Neural crest cell (in vitro differentiated cells): ENCODE measurements around the gene CACNA2D3. TPM values are rescaled to one million over a fixed set of nuclear protein-coding genes. Genes with fewer than 3 reads are reported as not detected.

Experiments
- DNase-seq: peaks from one replicate; pipeline ENCODE4 v3.0.0; 2021; ENCODE audit warnings: low read depth, mixed read lengths, low spot score
- H3K27ac Mint-ChIP-seq: one replicate; pipeline ENCODE4 v1.8.0; 2021; ENCODE audit warnings: mild to moderate bottlenecking, mixed read lengths; ENCODE audit not compliant: unreplicated experiment
- H3K27me3 Mint-ChIP-seq: 2 replicates; pipeline ENCODE4 v1.8.0; 2021; ENCODE audit warnings: low read depth, mild to moderate bottlenecking, mixed read lengths
- H3K36me3 Mint-ChIP-seq: 2 replicates; pipeline ENCODE4 v1.8.0; 2021; ENCODE audit warnings: low read depth, mild to moderate bottlenecking, mixed read lengths
- H3K4me1 Mint-ChIP-seq: 2 replicates; pipeline ENCODE4 v1.8.0; 2021; ENCODE audit warnings: mixed read lengths
- H3K4me3 Mint-ChIP-seq: one replicate; pipeline ENCODE4 v1.8.0; 2021; ENCODE audit warnings: mild to moderate bottlenecking, mixed read lengths
- H3K9me3 Mint-ChIP-seq: 2 replicates; pipeline ENCODE4 v1.8.0; 2021; ENCODE audit warnings: mixed read lengths
- CTCF ChIP-seq: fragments of 200-600 bp; sonication (generic); conservative IDR thresholded peaks from 2 replicates; pipeline ENCODE4 v1.5.0; 2021; ENCODE audit warnings: antibody characterized with exemption, mild to moderate bottlenecking
- total RNA-seq: library from RNA; stranded (reverse); gene quantifications from 2 replicates; pipeline ENCODE4 v1.2.1, GENCODE V29; 2021

Gene CACNA2D3
- total RNA-seq, 1 donor from 2014 or later, result 0.82 TPM

GRCh38 chr3:54773271-54773670 is 650.9 kb downstream of the CACNA2D3 start:
- Mint-ChIP-seq H3K27ac (no peak overlapping the region), H3K36me3 (no peaks in the 10 kb centered on the region), H3K9me3 (peaks cover 3% of the 10 kb centered on the region), H3K4me1 (no peaks in the 10 kb centered on the region), H3K27me3 (peaks cover 4% of the 10 kb centered on the region), H3K4me3 (no peak overlapping the region)
- DNase-seq, result no peak
- TF ChIP-seq CTCF, result no peak

- no peaks in the 10 kb centered on the region for H3K36me3 Mint-ChIP-seq
- no peaks in the 10 kb centered on the region for H3K4me1 Mint-ChIP-seq
- no peaks in the 10 kb centered on the region for H3K27me3 Mint-ChIP-seq
- H3K9me3 Mint-ChIP-seq, result peaks cover 3% of the 10 kb centered on the region
- no peak overlapping the region for H3K4me3 Mint-ChIP-seq
- H3K27ac Mint-ChIP-seq, result no peak overlapping the region
- TF ChIP-seq CTCF, result no peak
- DNase-seq, result no peak
These were observed 654.2 kb downstream of the CACNA2D3 start for GRCh38 chr3:54776601-54777000.

DNA sequence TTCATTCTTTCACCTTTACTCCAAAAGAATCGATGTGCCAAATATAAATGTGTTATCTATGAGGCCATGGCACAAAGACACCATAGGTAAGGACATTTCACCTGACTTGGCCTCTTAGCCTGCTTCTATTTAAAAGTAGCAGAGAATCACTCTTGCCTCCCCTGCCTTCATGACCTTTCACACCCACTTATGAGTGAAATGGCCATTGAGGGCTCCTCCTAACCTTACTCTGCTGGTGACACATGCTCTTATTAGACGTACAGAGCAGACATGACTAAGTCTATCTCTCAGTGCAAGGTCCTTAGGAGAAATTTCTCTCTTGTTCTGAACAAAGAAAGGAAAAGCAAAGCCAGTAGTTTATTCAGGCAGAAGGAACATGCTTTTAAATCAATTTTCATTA is 654.8 kb downstream of the CACNA2D3 start:
- Mint-ChIP-seq H3K4me3 (no peak overlapping the region), H3K36me3 (no peaks in the 10 kb centered on the region), H3K27me3 (no peaks in the 10 kb centered on the region), H3K9me3 (peaks cover 3% of the 10 kb centered on the region), H3K4me1 (no peaks in the 10 kb centered on the region), H3K27ac (no peak overlapping the region)
- DNase-seq, result no peak
- no peak for TF ChIP-seq CTCF

- no peaks in the 10 kb centered on the region for H3K9me3 Mint-ChIP-seq
- no peaks in the 10 kb centered on the region for H3K36me3 Mint-ChIP-seq
- no peak for DNase-seq
- H3K4me3 Mint-ChIP-seq, result no peak overlapping the region
- no peak overlapping the region for H3K27ac Mint-ChIP-seq
- TF ChIP-seq CTCF, result no peak
- no peaks in the 10 kb centered on the region for H3K4me1 Mint-ChIP-seq
- H3K27me3 Mint-ChIP-seq, result no peaks in the 10 kb centered on the region
These were observed 658.0 kb downstream of the CACNA2D3 start for GRCh38 chr3:54780336-54780735.

- no peak for TF ChIP-seq CTCF
- Mint-ChIP-seq H3K4me3 (no peak overlapping the region), H3K27me3 (no peaks in the 10 kb centered on the region), H3K9me3 (no peaks in the 10 kb centered on the region), H3K36me3 (no peaks in the 10 kb centered on the region), H3K27ac (no peak overlapping the region), H3K4me1 (no peaks in the 10 kb centered on the region)
- no peak for DNase-seq
These were observed 659.4 kb downstream of the CACNA2D3 start for GRCh38 chr3:54781728-54782127.

- Mint-ChIP-seq H3K4me1 (no peaks in the 10 kb centered on the region), H3K27me3 (no peaks in the 10 kb centered on the region), H3K9me3 (peaks cover 4% of the 10 kb centered on the region), H3K36me3 (no peaks in the 10 kb centered on the region), H3K27ac (no peak overlapping the region), H3K4me3 (no peak overlapping the region)
- no peak for DNase-seq
- no peak for TF ChIP-seq CTCF
These were observed 661.3 kb downstream of the CACNA2D3 start for GRCh38 chr3:54783611-54784010.
